ENCODE measurements around the gene ZDHHC14.

The ZDHHC14 gene

GRCh38 chr6:157607317-157608109 lies 226.5 kb downstream of the ZDHHC14 start:
- DNase-seq = no peak

GRCh38 chr6:157608221-157609075 lies 227.5 kb downstream of the ZDHHC14 start:
- no peak for DNase-seq

GRCh38 chr6:157609117-157609516 lies 228.1 kb downstream of the ZDHHC14 start:
- no peak for DNase-seq

GRCh38 chr6:157609556-157609955 lies 228.6 kb downstream of the ZDHHC14 start:
- no peak for DNase-seq

- DNase-seq = no peak
Measured at GRCh38 chr6:157610451-157610999, 229.5 kb downstream of the ZDHHC14 start.

GRCh38 chr6:157611406-157611805 lies 230.4 kb downstream of the ZDHHC14 start:
- DNase-seq = no peak

GRCh38 chr6:157613011-157613522 lies 232.1 kb downstream of the ZDHHC14 start:
- DNase-seq = no peak

- no peak for DNase-seq
Measured at GRCh38 chr6:157614026-157614568, 233.1 kb downstream of the ZDHHC14 start.

- no peak for DNase-seq
Measured at GRCh38 chr6:157615420-157615769, 234.4 kb downstream of the ZDHHC14 start.

- DNase-seq = no peak
Measured at GRCh38 chr6:157615951-157616350, 235.0 kb downstream of the ZDHHC14 start.

GRCh38 chr6:157620944-157621343 lies 240.0 kb downstream of the ZDHHC14 start:
- no peak for DNase-seq

GRCh38 chr6:157621406-157621805 lies 240.4 kb downstream of the ZDHHC14 start:
- no peak for DNase-seq

GRCh38 chr6:157622427-157622826 lies 241.4 kb downstream of the ZDHHC14 start:
- no peak for DNase-seq

GRCh38 chr6:157625111-157625510 lies 244.1 kb downstream of the ZDHHC14 start:
- DNase-seq = no peak

GRCh38 chr6:157625764-157626163 lies 244.8 kb downstream of the ZDHHC14 start:
- no peak for DNase-seq

GRCh38 chr6:157627195-157627966 lies 246.4 kb downstream of the ZDHHC14 start:
- DNase-seq = no peak

- no peak for DNase-seq
Measured at GRCh38 chr6:157628463-157628862, 247.5 kb downstream of the ZDHHC14 start.

GRCh38 chr6:157629220-157629619 lies 248.2 kb downstream of the ZDHHC14 start:
- no peak for DNase-seq

GRCh38 chr6:157630463-157631080 lies 249.6 kb downstream of the ZDHHC14 start:
- no peak for DNase-seq

GRCh38 chr6:157631412-157631811 lies 250.4 kb downstream of the ZDHHC14 start:
- no peak for DNase-seq

GRCh38 chr6:157631838-157632614 lies 251.0 kb downstream of the ZDHHC14 start:
- DNase-seq = no peak
